SK-N-SH (cell line): ENCODE data around the gene GALNT12.

ENCODE experiments used
- CTCF ChIP-seq: fragments of 200-600 bp; sonication (generic); IDR thresholded peaks from 2 replicates; pipeline ENCODE4 v1.6.1; 2017; ENCODE audit warnings: antibody characterized with exemption, mild to moderate bottlenecking, moderate library complexity
- MAX ChIP-seq: IDR thresholded peaks from 2 replicates; pipeline ENCODE4 v1.4.0; 2012; ENCODE audit warnings: low read depth

- TF ChIP-seq CTCF (no peak), MAX (no peak)
Observed at GRCh38 chr9:98786750-98787510, 20.5 kb upstream of the GALNT12 start.
